ENCODE measurements around the gene SFTA2. TPM values are rescaled to one million over a fixed set of nuclear protein-coding genes. Genes with fewer than 3 reads are reported as not detected.

SFTA2 gene
- total RNA-seq, 4 donors from 2014 or later, result not detected

DNA sequence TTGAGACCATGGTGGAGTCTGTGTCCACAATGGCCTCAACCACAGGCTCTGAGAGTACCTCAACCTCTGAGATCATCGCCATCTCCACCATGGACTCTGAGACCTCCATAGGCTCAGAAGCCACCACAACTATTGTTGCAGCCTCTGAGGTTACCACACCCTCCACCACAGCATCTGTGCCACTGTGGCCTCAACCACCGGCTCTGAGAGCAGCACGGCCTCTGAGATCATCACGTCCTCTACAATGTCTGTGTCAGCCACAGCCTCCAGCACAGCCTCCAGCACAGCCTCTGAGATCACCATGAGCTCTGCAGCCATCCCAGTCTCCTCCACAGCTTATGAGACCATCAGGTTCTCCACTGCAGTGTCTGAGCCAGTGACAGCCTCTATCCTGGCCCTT is 32.1 kb upstream of the SFTA2 start:
- TF ChIP-seq CTCF (IDR thresholded peaks at IDR 0.05) (no peak), POLR2A (IDR thresholded peaks at IDR 0.05) (no peak), EP300 (IDR thresholded peaks at IDR 0.05; ENCODE audit: low read depth) (no peak), POLR2AphosphoS5 (IDR thresholded peaks at IDR 0.05) (no peak)
- intact Hi-C loops (cut with DNase I; ENCODE audit: low total_unique reads) (no loop called here), in situ Hi-C loops (cut with MboI; ENCODE audit: low pct_ligation_motif_present in 1 of 4, low pct_unique_long_range_greater_than_20kb in 1 of 4, low sequenced_read_pairs in 3 of 4) (no loop called here)
- no peaks in the 10 kb centered on the region for H3K4me1 ChIP-seq
- no peak overlapping the region for H3K4me3 ChIP-seq
- no peaks in the 10 kb centered on the region for H3K9me3 ChIP-seq
- 83% methylated on average over 4 of the region's 4 CpGs; no CpG with 5 or more reads in 1 of the 2 donors for WGBS, 2 donors (ENCODE audit: low coverage in 1 of 2)
- H3K27ac ChIP-seq, result no peak overlapping the region
- peaks cover 19% of the 10 kb centered on the region for H3K27me3 ChIP-seq
- DNase-seq, result no peak
- no peaks in the 10 kb centered on the region for H3K36me3 ChIP-seq

GRCh38 chr6:30963641-30964040 is 31.7 kb upstream of the SFTA2 start:
- DNase-seq, result no peak
- no peak for TF ChIP-seq CTCF (IDR thresholded peaks at IDR 0.05)
- no peak for TF ChIP-seq POLR2A (IDR thresholded peaks at IDR 0.05)
- TF ChIP-seq POLR2AphosphoS5 (IDR thresholded peaks at IDR 0.05), result no peak
- TF ChIP-seq EP300 (IDR thresholded peaks at IDR 0.05; ENCODE audit: low read depth), result no peak
- no peaks in the 10 kb centered on the region for H3K4me1 ChIP-seq
- no peaks in the 10 kb centered on the region for H3K36me3 ChIP-seq
- peaks cover 23% of the 10 kb centered on the region for H3K27me3 ChIP-seq
- H3K27ac ChIP-seq, result no peak overlapping the region
- intact Hi-C loops (cut with DNase I; ENCODE audit: low total_unique reads), result no loop called here
- H3K9me3 ChIP-seq, result no peaks in the 10 kb centered on the region
- WGBS, 2 donors (ENCODE audit: low coverage in 1 of 2), result 70 to 80% methylated on average over 6 of the region's 6 CpGs
- in situ Hi-C loops (cut with MboI; ENCODE audit: low pct_ligation_motif_present in 1 of 4, low pct_unique_long_range_greater_than_20kb in 1 of 4, low sequenced_read_pairs in 3 of 4), result no loop called here
- H3K4me3 ChIP-seq, result no peak overlapping the region

GRCh38 chr6:30962716-30963115 is 30.7 kb upstream of the SFTA2 start:
- H3K27me3 ChIP-seq, result peaks cover 32% of the 10 kb centered on the region
- H3K9me3 ChIP-seq, result no peaks in the 10 kb centered on the region
- no peak for DNase-seq
- no peak overlapping the region for H3K27ac ChIP-seq
- H3K36me3 ChIP-seq, result no peaks in the 10 kb centered on the region
- TF ChIP-seq POLR2A (IDR thresholded peaks at IDR 0.05) (no peak), EP300 (IDR thresholded peaks at IDR 0.05; ENCODE audit: low read depth) (no peak), POLR2AphosphoS5 (IDR thresholded peaks at IDR 0.05) (no peak), CTCF (IDR thresholded peaks at IDR 0.05) (no peak)
- intact Hi-C loops (cut with DNase I; ENCODE audit: low total_unique reads) (no loop called here), in situ Hi-C loops (cut with MboI; ENCODE audit: low pct_ligation_motif_present in 1 of 4, low pct_unique_long_range_greater_than_20kb in 1 of 4, low sequenced_read_pairs in 3 of 4) (no loop called here)
- H3K4me3 ChIP-seq, result no peak overlapping the region
- no peaks in the 10 kb centered on the region for H3K4me1 ChIP-seq

DNA sequence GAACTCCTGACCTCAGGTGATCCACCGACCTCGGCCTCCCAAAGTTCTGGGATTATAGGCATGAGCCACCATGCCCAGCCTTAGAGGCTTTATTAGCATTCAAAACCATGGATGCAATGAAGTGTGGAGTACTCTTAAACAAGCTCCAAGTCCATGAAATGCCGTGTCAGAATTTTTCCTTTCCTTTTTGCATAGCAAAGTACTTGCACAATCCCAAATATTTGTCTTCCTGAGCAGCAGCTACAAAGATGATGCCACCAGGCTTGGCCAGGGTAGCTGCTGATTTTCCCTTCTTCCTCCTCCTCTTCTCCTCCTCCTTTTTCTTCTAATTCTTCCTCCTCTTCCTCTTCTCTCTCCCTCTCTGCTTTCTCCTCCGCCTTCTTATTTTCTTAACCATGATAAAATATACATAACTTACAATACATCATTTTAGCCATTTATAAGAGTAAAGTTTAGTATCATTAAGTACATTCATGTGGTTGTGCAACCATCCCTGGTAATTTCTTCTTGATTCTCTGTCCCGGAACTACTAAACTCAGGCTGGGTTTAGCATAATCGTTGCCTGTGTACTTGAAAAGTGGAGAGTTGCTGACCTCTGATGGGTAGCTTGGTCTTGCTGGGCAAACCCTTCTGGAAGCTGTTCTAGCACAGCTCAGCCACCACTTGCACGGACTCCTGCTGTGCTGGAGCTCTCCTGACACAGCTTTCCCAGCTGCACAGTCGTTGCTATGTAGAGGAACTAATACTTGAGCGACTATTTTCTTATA is 29.1 kb upstream of the SFTA2 start:
- Histone ChIP-seq H3K27me3 (peaks cover 49% of the 10 kb centered on the region), H3K36me3 (no peaks in the 10 kb centered on the region), H3K4me3 (no peak overlapping the region), H3K4me1 (peaks cover 0 to 4% (median 2%) of the 10 kb centered on the region in 4 donors), H3K27ac (no peak overlapping the region), H3K9me3 (no peaks in the 10 kb centered on the region)
- in situ Hi-C loops (cut with MboI; ENCODE audit: low pct_ligation_motif_present in 1 of 4, low pct_unique_long_range_greater_than_20kb in 1 of 4, low sequenced_read_pairs in 3 of 4) (no loop called here), intact Hi-C loops (cut with DNase I; ENCODE audit: low total_unique reads) (no loop called here)
- WGBS, 2 donors (ENCODE audit: low coverage in 1 of 2), result 67 to 73% methylated on average over 9 of the region's 9 CpGs
- TF ChIP-seq CTCF (IDR thresholded peaks at IDR 0.05) (no peak), EP300 (IDR thresholded peaks at IDR 0.05; ENCODE audit: low read depth) (no peak), POLR2A (IDR thresholded peaks at IDR 0.05) (no peak), POLR2AphosphoS5 (IDR thresholded peaks at IDR 0.05) (no peak)
- no peak for DNase-seq
